Fibroblast of pulmonary artery (primary cell): ENCODE results near the gene FANCC.

Experiments used
- DNase-seq: peaks from one replicate; pipeline ENCODE4 v3.0.0-alpha.2; 2010; ENCODE audit warnings: low read depth
- H3K4me3 ChIP-seq: replicated peaks from 2 replicates; pipeline ENCODE4 v1.5.1; 2011; ENCODE audit warnings: low read depth, mild to moderate bottlenecking, control low read depth, low read length, moderate library complexity
- TF ChIP-seq, protein P1 (sequence below): IDR thresholded peaks from 2 replicates; pipeline ENCODE4 v1.5.1; 2011; ENCODE audit warnings: mild to moderate bottlenecking, control low read depth, low read length, inconsistent platforms; ENCODE audit errors: missing control alignments

The FANCC gene

DNA sequence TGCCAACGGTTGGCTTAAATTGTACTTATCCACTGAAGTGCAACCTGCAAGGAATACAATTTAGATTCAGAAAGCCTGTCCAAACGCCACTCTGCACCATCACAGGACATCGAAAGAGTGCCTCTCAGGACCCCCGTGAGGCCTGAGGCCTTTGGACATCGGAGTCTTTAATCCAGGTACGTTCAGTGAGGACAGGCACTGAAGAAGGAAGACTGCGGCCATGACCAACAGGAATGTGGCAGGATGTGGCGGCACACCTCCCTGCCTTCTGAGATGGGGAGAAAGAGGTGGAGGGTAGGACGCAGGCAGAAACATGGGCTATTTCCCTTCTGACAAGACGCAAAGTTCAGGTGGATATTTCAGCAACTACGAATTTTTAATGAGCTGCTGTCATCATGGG lies 205.8 kb downstream of the FANCC start:
- TF ChIP-seq, protein P1, sequence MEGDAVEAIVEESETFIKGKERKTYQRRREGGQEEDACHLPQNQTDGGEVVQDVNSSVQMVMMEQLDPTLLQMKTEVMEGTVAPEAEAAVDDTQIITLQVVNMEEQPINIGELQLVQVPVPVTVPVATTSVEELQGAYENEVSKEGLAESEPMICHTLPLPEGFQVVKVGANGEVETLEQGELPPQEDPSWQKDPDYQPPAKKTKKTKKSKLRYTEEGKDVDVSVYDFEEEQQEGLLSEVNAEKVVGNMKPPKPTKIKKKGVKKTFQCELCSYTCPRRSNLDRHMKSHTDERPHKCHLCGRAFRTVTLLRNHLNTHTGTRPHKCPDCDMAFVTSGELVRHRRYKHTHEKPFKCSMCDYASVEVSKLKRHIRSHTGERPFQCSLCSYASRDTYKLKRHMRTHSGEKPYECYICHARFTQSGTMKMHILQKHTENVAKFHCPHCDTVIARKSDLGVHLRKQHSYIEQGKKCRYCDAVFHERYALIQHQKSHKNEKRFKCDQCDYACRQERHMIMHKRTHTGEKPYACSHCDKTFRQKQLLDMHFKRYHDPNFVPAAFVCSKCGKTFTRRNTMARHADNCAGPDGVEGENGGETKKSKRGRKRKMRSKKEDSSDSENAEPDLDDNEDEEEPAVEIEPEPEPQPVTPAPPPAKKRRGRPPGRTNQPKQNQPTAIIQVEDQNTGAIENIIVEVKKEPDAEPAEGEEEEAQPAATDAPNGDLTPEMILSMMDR: no peak
- H3K4me3 ChIP-seq: no peak overlapping the region
- no peak for DNase-seq

DNA sequence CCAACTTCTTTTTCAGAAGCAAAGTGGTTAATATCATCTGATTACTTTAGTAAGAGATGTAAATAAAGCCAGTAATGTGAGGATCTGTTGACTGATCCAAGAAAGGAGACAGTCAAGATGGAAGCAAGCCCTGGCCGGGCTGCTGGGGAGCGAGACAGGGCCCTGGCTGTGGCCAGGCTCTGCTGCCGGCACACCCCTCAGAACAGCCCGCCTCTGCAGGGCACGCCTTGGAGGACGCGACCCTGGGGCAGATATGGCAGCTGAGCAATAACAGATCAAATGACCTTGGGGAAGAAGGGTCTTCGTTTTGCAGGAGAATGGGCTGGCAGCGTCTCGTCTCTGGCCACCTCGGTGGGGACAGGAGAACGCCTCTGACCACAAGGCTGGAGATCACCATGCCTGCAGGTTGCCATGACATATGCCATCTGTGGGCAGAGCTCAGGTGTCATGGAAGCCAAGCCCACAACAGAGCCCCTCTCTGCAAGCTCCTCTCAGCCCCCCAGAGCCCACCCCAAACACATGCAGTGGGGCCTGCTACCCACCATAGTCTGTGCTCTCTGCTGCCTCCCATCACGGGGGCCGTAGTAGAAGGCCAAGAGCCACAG lies 206.5 kb downstream of the FANCC start:
- TF ChIP-seq, protein P1: no peak
- no peak overlapping the region for H3K4me3 ChIP-seq
- no peak for DNase-seq

DNA sequence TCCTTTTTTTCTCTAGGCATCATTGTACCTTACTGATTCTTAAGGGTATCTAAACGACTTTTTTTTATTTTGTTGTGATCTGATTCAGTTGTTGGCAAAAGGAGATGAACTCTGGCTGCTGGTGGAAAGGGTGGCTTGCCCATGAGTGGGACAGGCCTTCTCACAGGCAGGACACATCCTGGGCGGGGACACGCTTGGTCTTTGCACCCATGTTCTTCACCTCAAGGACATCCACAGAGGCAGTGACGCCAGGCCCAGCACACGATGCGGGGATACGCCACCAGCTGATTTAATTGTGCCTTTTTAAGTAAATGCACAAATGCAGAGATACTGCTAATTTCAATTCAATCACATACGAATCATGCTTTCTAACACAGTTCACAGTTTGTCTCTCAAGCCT lies 208.1 kb downstream of the FANCC start:
- TF ChIP-seq, protein P1: no peak
- no peak for DNase-seq
- no peak overlapping the region for H3K4me3 ChIP-seq

DNA sequence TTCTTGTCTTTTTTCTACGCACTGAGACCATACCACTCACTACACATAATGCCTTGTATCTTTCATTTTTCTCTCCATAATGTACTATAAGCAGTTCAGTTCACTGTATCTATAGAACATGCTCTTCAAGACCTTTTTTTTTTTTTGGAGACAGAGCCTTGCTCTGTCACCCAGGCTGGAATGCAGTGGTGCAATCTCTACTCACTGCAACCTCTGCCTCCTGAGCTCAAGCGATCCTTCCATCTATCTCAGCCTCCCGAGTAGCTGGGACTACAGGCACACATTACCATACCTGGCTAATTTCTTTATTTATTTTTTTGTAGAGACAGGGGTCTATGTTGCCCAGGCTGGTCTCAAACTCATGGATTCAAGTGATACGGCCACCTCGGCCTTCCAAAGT lies 208.7 kb downstream of the FANCC start:
- H3K4me3 ChIP-seq: no peak overlapping the region
- TF ChIP-seq, protein P1: no peak
- no peak for DNase-seq

DNA sequence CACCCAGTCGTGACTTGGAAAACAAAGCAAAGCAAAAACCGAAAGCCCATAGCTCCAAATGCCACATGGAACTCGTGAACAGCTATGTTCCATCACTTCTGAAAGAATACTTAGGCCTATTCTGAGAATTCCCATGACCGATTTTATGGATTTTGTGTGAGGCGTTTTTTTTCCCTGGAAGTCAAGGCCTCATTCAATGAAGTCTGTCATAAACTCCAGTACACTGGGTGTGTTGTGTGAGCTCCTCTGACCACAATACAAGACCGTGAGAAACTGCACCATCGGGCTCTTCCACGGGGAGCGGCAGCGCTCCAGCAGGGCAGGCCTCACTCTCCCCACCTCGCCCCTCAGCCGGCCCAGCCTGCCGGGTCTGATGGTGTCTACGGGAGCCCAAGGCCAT lies 209.5 kb downstream of the FANCC start:
- no peak overlapping the region for H3K4me3 ChIP-seq
- DNase-seq: no peak
- TF ChIP-seq, protein P1: no peak

DNA sequence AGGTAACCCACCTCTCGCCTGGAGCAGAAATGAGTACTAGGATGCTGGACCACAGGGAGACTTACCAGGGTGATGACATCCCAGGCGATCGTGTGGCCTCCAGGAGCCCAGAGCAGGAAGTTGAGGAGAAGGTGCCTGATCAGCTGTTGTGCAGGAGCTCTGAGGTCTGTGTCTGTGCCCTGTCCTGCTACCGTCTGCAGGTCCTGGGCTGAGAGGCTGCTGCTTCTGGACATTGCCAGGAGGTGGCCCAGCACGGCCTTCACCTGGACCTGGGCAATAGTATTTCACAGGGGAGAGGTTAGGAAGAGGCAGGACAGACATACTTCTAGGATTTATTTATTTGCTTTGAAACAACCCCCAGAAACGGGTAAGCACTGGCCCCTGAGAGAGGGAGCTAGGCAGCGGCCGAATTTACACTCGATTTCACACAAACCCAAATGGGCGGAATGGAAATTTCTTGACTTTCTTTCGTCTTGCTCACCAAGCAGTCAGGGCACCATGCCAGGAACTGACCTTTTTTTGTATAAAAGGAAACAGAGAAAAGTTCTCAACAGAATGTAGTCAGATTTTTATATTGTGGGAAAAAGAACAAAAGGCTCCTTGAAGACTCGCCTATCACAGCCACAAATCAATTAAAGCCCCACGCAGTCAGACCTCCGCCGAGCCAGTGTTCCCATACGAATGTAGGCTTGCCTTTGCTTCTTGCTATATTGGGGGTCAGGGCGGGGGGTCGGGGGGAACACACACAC lies 210.3 kb downstream of the FANCC start:
- no peak overlapping the region for H3K4me3 ChIP-seq
- TF ChIP-seq, protein P1: no peak
- DNase-seq: peak; percentile 69
